GM12878 (cell line): ENCODE measurements around the gene SLC28A1. TPM values are rescaled to one million over a fixed set of nuclear protein-coding genes. Genes with fewer than 3 reads are reported as not detected.

Experiments used
- BACH1 ChIP-seq: fragments of 450-650 bp; IDR thresholded peaks from 2 replicates; pipeline ENCODE4 v1.6.1; 2017; ENCODE audit warnings: mild to moderate bottlenecking, borderline replicate concordance
- BRCA1 ChIP-seq: IDR thresholded peaks from 2 replicates; pipeline ENCODE4 v1.6.1; 2011; ENCODE audit warnings: low read depth, low read length, improper control_type of control experiment
- CBX3 ChIP-seq: fragments of 200-600 bp; sonication (generic); IDR thresholded peaks from 2 replicates; pipeline ENCODE4 v1.6.1; 2016; ENCODE audit warnings: low read depth, borderline replicate concordance
- CEBPB ChIP-seq, 2 experiments: fragments of 150-350 bp in 1 of 2; IDR thresholded peaks; 2 replicates each; pipeline ENCODE4 v1.6.1; 2012 to 2014; ENCODE audit warnings: low read depth in 2 of 2, low read length in 2 of 2, borderline replicate concordance in 1 of 2, inconsistent platforms in 1 of 2
- CREM ChIP-seq: IDR thresholded peaks from 2 replicates; pipeline ENCODE4 v1.6.1; 2014; ENCODE audit warnings: antibody characterized with exemption, low read depth
- ETV6 ChIP-seq, 2 experiments: fragments of 450-650 bp in 1 of 2; IDR thresholded peaks in 1 of 2; conservative IDR thresholded peaks in 1 of 2; 2 replicates each; pipeline ENCODE4 v1.6.1; 2014; ENCODE audit warnings: antibody characterized with exemption in 1 of 2, borderline replicate concordance in 1 of 2, low read depth in 1 of 2, mild to moderate bottlenecking in 1 of 2, moderate library complexity in 1 of 2
- EZH2 ChIP-seq: IDR thresholded peaks from 2 replicates; pipeline ENCODE4 v1.6.1; 2012; ENCODE audit warnings: low read depth, mild to moderate bottlenecking, control low read depth, inconsistent platforms, low read length, borderline replicate concordance; ENCODE audit not compliant: control insufficient read depth
- KDM1A ChIP-seq: fragments of 200-600 bp; sonication (generic); IDR thresholded peaks from 2 replicates; pipeline ENCODE4 v1.6.1; 2016; ENCODE audit warnings: borderline replicate concordance
- MTA2 ChIP-seq: fragments of 450-650 bp; IDR thresholded peaks from 2 replicates; pipeline ENCODE4 v1.6.1; 2016; ENCODE audit warnings: low read depth, mild to moderate bottlenecking, moderate library complexity
- PAX5 ChIP-seq: IDR thresholded peaks from 2 replicates; pipeline ENCODE4 v1.6.1; 2011; ENCODE audit warnings: low read depth, low read length, borderline replicate concordance
- PML ChIP-seq: IDR thresholded peaks from 2 replicates; pipeline ENCODE4 v1.6.1; 2012; ENCODE audit warnings: low read length, inconsistent platforms
- SIX5 ChIP-seq: IDR thresholded peaks from 2 replicates; pipeline ENCODE4 v1.6.1; 2011; ENCODE audit warnings: mild to moderate bottlenecking, low read depth, low read length, moderate library complexity; ENCODE audit not compliant: severe bottlenecking
- SMAD1 ChIP-seq: fragments of 450-650 bp; IDR thresholded peaks from 2 replicates; pipeline ENCODE4 v1.6.1; 2018; ENCODE audit warnings: mild to moderate bottlenecking, low read depth; ENCODE audit not compliant: partially characterized antibody
- SP1 ChIP-seq: IDR thresholded peaks from one replicate; pipeline ENCODE4 v1.6.1; 2011; ENCODE audit warnings: low read depth, low read length
- SREBF1 ChIP-seq: IDR thresholded peaks from 2 replicates; pipeline ENCODE4 v1.6.1; 2012; ENCODE audit warnings: mild to moderate bottlenecking, low read length
- SRF ChIP-seq, 2 experiments: IDR thresholded peaks; 2 replicates each; pipeline ENCODE4 v1.6.1; 2011; ENCODE audit warnings: low read depth in 2 of 2, low read length in 2 of 2, mild to moderate bottlenecking in 1 of 2, moderate library complexity in 1 of 2
- STAT1 ChIP-seq: fragments of 450-650 bp; conservative IDR thresholded peaks from 2 replicates; pipeline ENCODE4 v1.6.1; 2014; ENCODE audit warnings: antibody characterized with exemption, mild to moderate bottlenecking
- TCF3 ChIP-seq: IDR thresholded peaks from 2 replicates; pipeline ENCODE4 v1.6.1; 2012; ENCODE audit warnings: low read depth, mild to moderate bottlenecking, low read length, borderline replicate concordance; ENCODE audit not compliant: insufficient read depth
- ZNF207 ChIP-seq: fragments of 450-650 bp; IDR thresholded peaks from 2 replicates; pipeline ENCODE4 v1.6.1; 2014; ENCODE audit warnings: antibody characterized with exemption, mild to moderate bottlenecking, borderline replicate concordance
- ZZZ3 ChIP-seq: IDR thresholded peaks from 2 replicates; pipeline ENCODE4 v1.6.1; 2011; ENCODE audit warnings: low read depth; ENCODE audit not compliant: control insufficient read depth, insufficient read length
- polyA plus RNA-seq, 11 experiments: library from polyadenylated mRNA; depleted of rRNA in 4 of 11; unstranded in 6 of 11; stranded (reverse) in 5 of 11; fragments of >200 nt; fragmentation: Nextera tagmentation in 4 of 11; fragmentation: Illumina TruSeq in 1 of 11; extraction: Ambion mirVana in 4 of 11; extraction: Trizol in 1 of 11; gene quantifications; 1 replicate in 1 of 11; 2 replicates in 10 of 11; pipeline versions ENCODE4 v1.2.1 to v1.2.3, GENCODE V29; 2011 to 2016; ENCODE audit warnings: inconsistent platforms in 2 of 11, missing spikeins in 2 of 11, low read depth in 1 of 11
- total RNA-seq, 4 experiments: library from RNA; depleted of rRNA in 3 of 4; stranded (reverse); fragments of >200 nt in 3 of 4; fragmentation: Illumina TruSeq in 1 of 4; extraction: Trizol in 1 of 4; gene quantifications; 2 replicates each; pipeline versions ENCODE4 v1.2.1 to v1.2.3, GENCODE V29; 2013 to 2021
- TF ChIP-seq, protein P1 (sequence below): fragments of 450-650 bp; IDR thresholded peaks from 2 replicates; pipeline ENCODE4 v1.6.1; 2017; ENCODE audit warnings: mild to moderate bottlenecking, low read depth, inconsistent platforms; ENCODE audit not compliant: poor library complexity, severe bottlenecking
- TF ChIP-seq, protein P2 (sequence below): fragments of 150-350 bp; IDR thresholded peaks from 2 replicates; pipeline ENCODE4 v1.6.1; 2016; ENCODE audit warnings: low read depth, low read length
- TF ChIP-seq, protein P3 (sequence below): fragments of 450-650 bp; conservative IDR thresholded peaks from 2 replicates; pipeline ENCODE4 v1.6.1; 2017; ENCODE audit warnings: mild to moderate bottlenecking, moderate library complexity

Gene SLC28A1
- total and polyA plus RNA-seq, 10 of the 15 experiments (the other 5 are each of a cell fraction or from before 2014, with no cell fraction given), result not detected

DNA sequence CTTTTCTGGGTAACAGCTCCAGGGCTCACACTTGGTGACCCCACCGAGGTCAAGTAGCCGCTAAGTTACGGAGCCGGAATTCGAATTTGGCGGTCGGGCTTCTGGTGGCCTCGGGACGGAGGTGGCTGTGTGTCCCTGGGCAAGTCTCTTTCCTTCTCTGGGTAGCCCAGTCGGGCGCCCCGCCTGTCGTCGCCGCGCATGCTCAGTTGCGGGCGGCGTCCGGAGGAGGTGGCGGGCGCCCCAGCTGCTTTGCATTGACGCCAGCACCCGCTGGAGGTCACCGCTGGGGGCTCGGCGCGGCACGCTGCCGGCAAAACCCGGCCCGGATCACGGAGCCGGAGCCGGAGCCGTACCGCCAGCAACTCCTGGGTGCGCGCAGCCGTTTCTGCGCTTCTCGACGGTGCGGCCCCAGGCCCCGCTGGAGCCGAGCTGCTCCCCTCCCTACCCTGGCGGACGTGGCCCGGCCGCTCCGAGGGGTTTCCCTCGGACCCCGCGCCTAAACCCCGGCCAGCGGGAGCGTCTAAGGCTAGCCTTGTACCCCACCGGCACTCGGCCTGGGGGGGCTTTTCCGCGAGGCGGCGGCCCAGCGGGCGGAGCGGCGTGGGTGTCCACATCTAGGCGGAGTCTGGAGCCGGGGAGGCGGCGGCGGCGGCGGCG is 96.7 kb downstream of the SLC28A1 start (continued):
- TF ChIP-seq, protein P1, sequence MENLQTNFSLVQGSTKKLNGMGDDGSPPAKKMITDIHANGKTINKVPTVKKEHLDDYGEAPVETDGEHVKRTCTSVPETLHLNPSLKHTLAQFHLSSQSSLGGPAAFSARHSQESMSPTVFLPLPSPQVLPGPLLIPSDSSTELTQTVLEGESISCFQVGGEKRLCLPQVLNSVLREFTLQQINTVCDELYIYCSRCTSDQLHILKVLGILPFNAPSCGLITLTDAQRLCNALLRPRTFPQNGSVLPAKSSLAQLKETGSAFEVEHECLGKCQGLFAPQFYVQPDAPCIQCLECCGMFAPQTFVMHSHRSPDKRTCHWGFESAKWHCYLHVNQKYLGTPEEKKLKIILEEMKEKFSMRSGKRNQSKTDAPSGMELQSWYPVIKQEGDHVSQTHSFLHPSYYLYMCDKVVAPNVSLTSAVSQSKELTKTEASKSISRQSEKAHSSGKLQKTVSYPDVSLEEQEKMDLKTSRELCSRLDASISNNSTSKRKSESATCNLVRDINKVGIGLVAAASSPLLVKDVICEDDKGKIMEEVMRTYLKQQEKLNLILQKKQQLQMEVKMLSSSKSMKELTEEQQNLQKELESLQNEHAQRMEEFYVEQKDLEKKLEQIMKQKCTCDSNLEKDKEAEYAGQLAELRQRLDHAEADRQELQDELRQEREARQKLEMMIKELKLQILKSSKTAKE, result peak; percentile 40
- TF ChIP-seq BRCA1 (no peak), PAX5 (peak; percentile 35; the same call in 1 of the 2 replicates), STAT1 (peak; percentile 75), SMAD1 (no peak), SREBF1 (no peak), SRF (IDR thresholded peaks at IDR 0.05; ENCODE audit: low read depth in 2 of 2, low read length in 2 of 2) (peak in 1 of 2 experiments; percentile 31; a peak in 1 of 4 replicates), ZZZ3 (no peak), SP1 (peak; percentile 98), TCF3 (peak; percentile 90), SIX5 (no peak), EZH2 (no peak), PML (no peak), CEBPB (IDR thresholded peaks at IDR 0.05; ENCODE audit: borderline replicate concordance in 1 of 2, low read depth in 2 of 2, low read length in 2 of 2) (no peak), CBX3 (no peak), CREM (peak; percentile 87), KDM1A (no peak), ETV6 (conservative IDR thresholded peaks at IDR 0.05 in 1 of 2, IDR thresholded peaks at IDR 0.05 in 1 of 2; ENCODE audit: borderline replicate concordance in 1 of 2, low read depth in 1 of 2) (0 out of 4 replicates have a peak, but pooled peaks of 1 of the 2 experiments have one; percentile 37), ZNF207 (0 out of 2 replicates have a peak, but pooled peaks have one; percentile 49), MTA2 (no peak), BACH1 (peak; percentile 27; the same call in 1 of the 2 replicates)
- TF ChIP-seq, protein P2, sequence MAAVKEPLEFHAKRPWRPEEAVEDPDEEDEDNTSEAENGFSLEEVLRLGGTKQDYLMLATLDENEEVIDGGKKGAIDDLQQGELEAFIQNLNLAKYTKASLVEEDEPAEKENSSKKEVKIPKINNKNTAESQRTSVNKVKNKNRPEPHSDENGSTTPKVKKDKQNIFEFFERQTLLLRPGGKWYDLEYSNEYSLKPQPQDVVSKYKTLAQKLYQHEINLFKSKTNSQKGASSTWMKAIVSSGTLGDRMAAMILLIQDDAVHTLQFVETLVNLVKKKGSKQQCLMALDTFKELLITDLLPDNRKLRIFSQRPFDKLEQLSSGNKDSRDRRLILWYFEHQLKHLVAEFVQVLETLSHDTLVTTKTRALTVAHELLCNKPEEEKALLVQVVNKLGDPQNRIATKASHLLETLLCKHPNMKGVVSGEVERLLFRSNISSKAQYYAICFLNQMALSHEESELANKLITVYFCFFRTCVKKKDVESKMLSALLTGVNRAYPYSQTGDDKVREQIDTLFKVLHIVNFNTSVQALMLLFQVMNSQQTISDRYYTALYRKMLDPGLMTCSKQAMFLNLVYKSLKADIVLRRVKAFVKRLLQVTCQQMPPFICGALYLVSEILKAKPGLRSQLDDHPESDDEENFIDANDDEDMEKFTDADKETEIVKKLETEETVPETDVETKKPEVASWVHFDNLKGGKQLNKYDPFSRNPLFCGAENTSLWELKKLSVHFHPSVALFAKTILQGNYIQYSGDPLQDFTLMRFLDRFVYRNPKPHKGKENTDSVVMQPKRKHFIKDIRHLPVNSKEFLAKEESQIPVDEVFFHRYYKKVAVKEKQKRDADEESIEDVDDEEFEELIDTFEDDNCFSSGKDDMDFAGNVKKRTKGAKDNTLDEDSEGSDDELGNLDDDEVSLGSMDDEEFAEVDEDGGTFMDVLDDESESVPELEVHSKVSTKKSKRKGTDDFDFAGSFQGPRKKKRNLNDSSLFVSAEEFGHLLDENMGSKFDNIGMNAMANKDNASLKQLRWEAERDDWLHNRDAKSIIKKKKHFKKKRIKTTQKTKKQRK, result no peak
- TF ChIP-seq, protein P3, sequence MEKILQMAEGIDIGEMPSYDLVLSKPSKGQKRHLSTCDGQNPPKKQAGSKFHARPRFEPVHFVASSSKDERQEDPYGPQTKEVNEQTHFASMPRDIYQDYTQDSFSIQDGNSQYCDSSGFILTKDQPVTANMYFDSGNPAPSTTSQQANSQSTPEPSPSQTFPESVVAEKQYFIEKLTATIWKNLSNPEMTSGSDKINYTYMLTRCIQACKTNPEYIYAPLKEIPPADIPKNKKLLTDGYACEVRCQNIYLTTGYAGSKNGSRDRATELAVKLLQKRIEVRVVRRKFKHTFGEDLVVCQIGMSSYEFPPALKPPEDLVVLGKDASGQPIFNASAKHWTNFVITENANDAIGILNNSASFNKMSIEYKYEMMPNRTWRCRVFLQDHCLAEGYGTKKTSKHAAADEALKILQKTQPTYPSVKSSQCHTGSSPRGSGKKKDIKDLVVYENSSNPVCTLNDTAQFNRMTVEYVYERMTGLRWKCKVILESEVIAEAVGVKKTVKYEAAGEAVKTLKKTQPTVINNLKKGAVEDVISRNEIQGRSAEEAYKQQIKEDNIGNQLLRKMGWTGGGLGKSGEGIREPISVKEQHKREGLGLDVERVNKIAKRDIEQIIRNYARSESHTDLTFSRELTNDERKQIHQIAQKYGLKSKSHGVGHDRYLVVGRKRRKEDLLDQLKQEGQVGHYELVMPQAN, result no peak; the same call in 1 of the 2 replicates
